ENCODE data around the gene RNU6-8.

The RNU6-8 gene

DNA sequence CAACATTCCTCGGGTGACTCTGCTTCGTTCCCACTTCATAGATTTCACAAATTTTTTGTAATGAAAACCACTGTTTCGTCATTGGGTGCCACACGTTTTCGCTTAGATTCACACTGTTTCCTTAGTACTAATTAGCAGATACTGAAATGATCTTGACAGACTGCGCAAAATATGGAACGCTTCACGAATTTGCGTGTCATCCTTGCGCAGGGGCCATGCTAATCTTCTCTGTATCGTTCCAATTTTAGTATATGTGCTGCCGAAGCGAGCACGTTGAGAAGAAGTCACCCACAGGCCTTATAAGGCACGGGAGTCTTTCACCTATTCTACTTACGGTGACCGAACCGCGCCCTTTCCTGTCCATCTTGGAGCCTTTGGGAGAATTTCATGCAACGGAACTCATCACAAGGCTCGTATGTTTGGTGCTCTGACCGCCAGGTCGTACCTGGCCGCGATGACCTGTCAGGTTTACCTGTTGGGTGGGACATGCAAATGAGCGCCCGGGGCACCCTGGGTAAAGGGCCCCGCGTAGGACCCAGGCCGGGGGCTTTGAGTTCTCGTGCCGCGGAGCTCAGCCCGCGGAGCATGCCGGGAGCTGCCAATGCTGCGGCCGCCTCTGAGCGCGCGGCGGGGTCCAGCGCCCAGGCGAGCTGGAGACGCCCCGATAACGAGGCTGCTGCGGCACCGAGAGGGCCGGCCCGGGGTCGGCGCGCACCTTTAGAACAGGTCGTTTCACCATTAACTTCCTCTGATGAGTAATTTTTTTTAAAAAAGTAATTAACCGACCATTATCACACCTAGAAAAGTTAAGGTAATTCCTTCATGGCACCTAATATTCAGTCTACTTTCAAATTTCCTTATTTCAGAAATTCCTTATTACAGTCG is at the start of gene RNU6-8:
Gene RNU6-8, minus strand, starts transcription at position 272 of the 885 bp plus-strand sequence.
- H3K9me3 ChIP-seq (ENCODE audit: control insufficient read depth, insufficient read depth, low read depth, low read length): no peaks in the 10 kb centered on the region
- no peaks in the 10 kb centered on the region for H3K36me3 ChIP-seq (ENCODE audit: control insufficient read depth, insufficient read depth, low read length)
- H3K27me3 ChIP-seq (ENCODE audit: control insufficient read depth, insufficient read depth, low read length): 0 out of 2 replicates have a peak, but pooled peaks cover 4% of the 10 kb centered on the region
- H3K4me3 ChIP-seq (ENCODE audit: low read depth, low read length): peak within 1 kb of the TSS; percentile 73
- H3K9ac ChIP-seq (ENCODE audit: low read length): peak within 1 kb of the TSS; percentile 99
- H3K27ac ChIP-seq (ENCODE audit: low read depth, low read length): peak within 1 kb of the TSS; percentile 99
- H3K4me1 ChIP-seq (ENCODE audit: control insufficient read depth, insufficient read depth, low read length): peaks cover 4% of the 10 kb centered on the region; the same call in 1 of the 2 replicates

DNA sequence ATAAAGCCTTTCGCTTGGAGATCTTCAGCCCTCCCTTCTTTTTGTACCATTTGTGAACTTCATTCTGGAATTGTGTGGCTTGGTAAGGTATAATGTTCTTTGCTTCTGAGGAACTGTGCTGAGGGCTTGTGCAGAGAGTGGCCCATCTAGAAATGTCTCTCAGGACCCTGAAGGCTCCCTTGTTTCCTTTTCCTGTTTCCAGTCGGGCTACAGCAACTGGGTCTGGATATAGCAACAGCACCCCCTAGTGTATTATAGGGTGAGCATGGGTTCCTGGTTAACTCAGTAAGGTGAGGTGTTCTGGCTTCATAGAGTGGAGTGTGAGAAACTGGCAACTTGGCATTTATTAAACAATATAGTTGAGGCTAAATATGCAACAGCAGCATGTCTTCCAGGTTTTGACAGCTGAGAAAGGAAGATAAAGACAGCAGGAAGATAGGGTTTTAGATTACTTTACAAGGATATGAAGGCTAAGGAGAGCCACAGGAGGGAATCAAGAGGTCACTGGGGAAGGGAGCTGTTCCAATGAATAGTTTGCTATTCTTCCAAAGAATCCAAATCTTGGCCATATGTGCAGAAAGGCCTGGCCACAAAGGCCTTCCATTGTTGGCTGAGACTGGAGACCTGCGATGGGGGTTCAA is 49.1 kb upstream of the RNU6-8 start:
- Histone ChIP-seq H3K4me3 (ENCODE audit: low read depth, low read length) (no peak overlapping the region), H3K4me1 (ENCODE audit: control insufficient read depth, insufficient read depth, low read length) (no peaks in the 10 kb centered on the region), H3K27ac (ENCODE audit: low read depth, low read length) (no peak overlapping the region), H3K27me3 (ENCODE audit: control insufficient read depth, insufficient read depth, low read length) (no peaks in the 10 kb centered on the region), H3K9ac (ENCODE audit: low read length) (no peak overlapping the region), H3K36me3 (ENCODE audit: control insufficient read depth, insufficient read depth, low read length) (no peaks in the 10 kb centered on the region), H3K9me3 (ENCODE audit: control insufficient read depth, insufficient read depth, low read depth, low read length) (no peaks in the 10 kb centered on the region)

DNA sequence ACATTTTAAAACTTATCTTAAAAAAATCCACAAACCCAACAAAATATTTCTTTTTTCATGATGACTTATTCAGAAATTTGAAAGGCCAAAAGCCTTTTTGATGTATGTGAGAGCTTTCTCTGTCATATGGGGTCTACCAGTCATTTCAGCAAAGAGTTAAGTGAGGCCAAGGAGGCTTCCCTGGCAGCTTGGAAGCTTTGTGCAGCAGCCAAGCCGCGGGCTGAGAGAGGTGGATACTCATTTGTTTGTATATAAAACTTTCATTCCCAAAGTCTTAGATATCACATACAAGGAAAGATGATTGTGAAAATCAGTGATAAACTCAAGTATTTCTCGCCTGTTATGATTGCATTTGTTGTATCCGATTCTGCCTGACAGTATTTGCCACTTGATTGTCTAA is 48.5 kb upstream of the RNU6-8 start:
- Histone ChIP-seq H3K4me1 (ENCODE audit: control insufficient read depth, insufficient read depth, low read length) (no peaks in the 10 kb centered on the region), H3K9me3 (ENCODE audit: control insufficient read depth, insufficient read depth, low read depth, low read length) (no peaks in the 10 kb centered on the region), H3K4me3 (ENCODE audit: low read depth, low read length) (no peak overlapping the region), H3K36me3 (ENCODE audit: control insufficient read depth, insufficient read depth, low read length) (no peaks in the 10 kb centered on the region), H3K9ac (ENCODE audit: low read length) (no peak overlapping the region), H3K27me3 (ENCODE audit: control insufficient read depth, insufficient read depth, low read length) (no peaks in the 10 kb centered on the region), H3K27ac (ENCODE audit: low read depth, low read length) (no peak overlapping the region)

DNA sequence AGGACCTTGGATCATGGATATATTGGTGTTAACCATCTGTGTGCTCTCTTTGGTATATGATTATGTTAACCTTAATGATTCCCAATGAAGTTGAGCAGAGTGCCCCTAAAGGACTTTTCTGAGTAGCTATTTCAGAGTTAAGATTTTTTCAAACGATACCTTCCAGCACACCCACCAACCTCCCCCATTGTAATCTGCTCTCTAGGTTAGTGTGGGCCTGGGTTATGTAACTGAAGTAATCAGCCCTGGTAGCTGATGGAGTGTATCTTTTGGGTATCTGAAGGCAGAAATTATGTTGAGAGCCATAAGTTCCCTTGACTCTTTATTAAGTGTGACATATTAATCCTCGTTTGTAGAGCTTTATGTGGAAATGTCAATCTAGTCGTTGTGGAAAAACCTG is 47.6 kb upstream of the RNU6-8 start:
- Histone ChIP-seq H3K27me3 (ENCODE audit: control insufficient read depth, insufficient read depth, low read length) (no peaks in the 10 kb centered on the region), H3K36me3 (ENCODE audit: control insufficient read depth, insufficient read depth, low read length) (no peaks in the 10 kb centered on the region), H3K9me3 (ENCODE audit: control insufficient read depth, insufficient read depth, low read depth, low read length) (no peaks in the 10 kb centered on the region), H3K4me1 (ENCODE audit: control insufficient read depth, insufficient read depth, low read length) (no peaks in the 10 kb centered on the region), H3K4me3 (ENCODE audit: low read depth, low read length) (no peak overlapping the region), H3K9ac (ENCODE audit: low read length) (no peak overlapping the region), H3K27ac (ENCODE audit: low read depth, low read length) (no peak overlapping the region)

DNA sequence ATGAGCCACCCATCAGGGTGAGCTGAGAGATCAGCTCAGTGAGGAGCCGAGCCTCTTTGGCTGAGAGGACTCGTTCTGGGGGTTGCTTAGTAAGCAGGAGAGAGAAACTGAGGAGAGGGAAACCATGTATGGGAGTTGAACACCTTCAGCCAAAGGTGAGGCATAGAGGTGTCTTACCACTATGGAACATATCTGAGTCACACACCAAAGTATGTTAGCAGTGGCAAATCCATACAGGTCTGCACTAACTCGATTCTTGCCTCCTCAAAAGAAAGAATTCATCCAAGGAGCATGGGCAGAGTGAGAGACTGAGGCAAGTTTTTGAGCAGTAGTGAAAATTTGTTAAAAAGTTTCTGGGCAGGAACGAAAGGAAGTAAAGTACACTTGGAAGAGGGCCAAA is 46.7 kb upstream of the RNU6-8 start:
- no peak overlapping the region for H3K4me3 ChIP-seq (ENCODE audit: low read depth, low read length)
- H3K9ac ChIP-seq (ENCODE audit: low read length): no peak overlapping the region
- H3K27ac ChIP-seq (ENCODE audit: low read depth, low read length): no peak overlapping the region
- no peaks in the 10 kb centered on the region for H3K36me3 ChIP-seq (ENCODE audit: control insufficient read depth, insufficient read depth, low read length)
- H3K4me1 ChIP-seq (ENCODE audit: control insufficient read depth, insufficient read depth, low read length): no peaks in the 10 kb centered on the region
- H3K27me3 ChIP-seq (ENCODE audit: control insufficient read depth, insufficient read depth, low read length): no peaks in the 10 kb centered on the region
- H3K9me3 ChIP-seq (ENCODE audit: control insufficient read depth, insufficient read depth, low read depth, low read length): no peaks in the 10 kb centered on the region

DNA sequence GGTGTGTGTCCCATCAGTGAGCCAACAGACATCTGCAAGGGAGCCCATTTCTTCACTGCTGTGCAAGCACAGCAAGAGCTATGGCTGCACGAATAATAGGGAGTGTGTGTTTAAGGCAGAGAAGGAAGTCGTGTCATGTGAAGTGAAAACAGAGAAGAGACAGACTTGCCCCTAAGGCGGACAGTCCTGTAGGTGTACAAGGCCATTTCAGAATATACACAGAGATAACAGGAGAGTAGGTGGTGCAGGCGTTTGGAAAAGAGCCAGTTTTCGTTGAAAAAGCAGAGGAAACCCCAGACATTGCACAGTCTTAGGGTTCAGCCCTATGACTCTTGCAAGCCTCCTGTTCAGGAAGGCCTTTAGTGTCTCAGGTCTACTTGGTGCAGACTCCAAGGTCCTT is 46.3 kb upstream of the RNU6-8 start:
- Histone ChIP-seq H3K4me3 (ENCODE audit: low read depth, low read length) (no peak overlapping the region), H3K9ac (ENCODE audit: low read length) (no peak overlapping the region), H3K27ac (ENCODE audit: low read depth, low read length) (no peak overlapping the region), H3K9me3 (ENCODE audit: control insufficient read depth, insufficient read depth, low read depth, low read length) (no peaks in the 10 kb centered on the region), H3K4me1 (ENCODE audit: control insufficient read depth, insufficient read depth, low read length) (no peaks in the 10 kb centered on the region), H3K36me3 (ENCODE audit: control insufficient read depth, insufficient read depth, low read length) (no peaks in the 10 kb centered on the region), H3K27me3 (ENCODE audit: control insufficient read depth, insufficient read depth, low read length) (no peaks in the 10 kb centered on the region)

DNA sequence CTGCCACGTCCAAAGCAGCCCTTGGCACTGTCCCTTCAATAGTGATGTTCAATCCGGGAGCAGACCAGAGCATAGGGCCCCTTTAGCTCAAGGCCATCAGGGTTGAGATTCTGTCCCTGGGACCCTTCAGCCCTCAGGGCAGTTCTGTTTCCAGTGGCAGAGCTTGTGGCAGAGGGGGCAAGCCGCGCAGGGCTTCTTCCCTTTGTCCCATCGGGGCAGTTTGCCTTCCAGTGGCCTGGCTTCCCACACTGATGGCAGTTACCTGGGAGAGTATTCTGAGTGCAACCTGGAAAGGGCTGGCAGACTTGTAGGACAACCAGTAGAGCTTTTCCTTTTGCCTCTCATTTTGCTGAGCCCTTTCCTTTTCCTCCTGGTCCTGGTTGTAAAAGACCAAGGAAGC is 43.7 kb upstream of the RNU6-8 start:
- Histone ChIP-seq H3K9ac (ENCODE audit: low read length) (no peak overlapping the region), H3K4me3 (ENCODE audit: low read depth, low read length) (no peak overlapping the region), H3K9me3 (ENCODE audit: control insufficient read depth, insufficient read depth, low read depth, low read length) (no peaks in the 10 kb centered on the region), H3K27ac (ENCODE audit: low read depth, low read length) (no peak overlapping the region), H3K36me3 (ENCODE audit: control insufficient read depth, insufficient read depth, low read length) (no peaks in the 10 kb centered on the region), H3K27me3 (ENCODE audit: control insufficient read depth, insufficient read depth, low read length) (no peaks in the 10 kb centered on the region), H3K4me1 (ENCODE audit: control insufficient read depth, insufficient read depth, low read length) (no peaks in the 10 kb centered on the region)

DNA sequence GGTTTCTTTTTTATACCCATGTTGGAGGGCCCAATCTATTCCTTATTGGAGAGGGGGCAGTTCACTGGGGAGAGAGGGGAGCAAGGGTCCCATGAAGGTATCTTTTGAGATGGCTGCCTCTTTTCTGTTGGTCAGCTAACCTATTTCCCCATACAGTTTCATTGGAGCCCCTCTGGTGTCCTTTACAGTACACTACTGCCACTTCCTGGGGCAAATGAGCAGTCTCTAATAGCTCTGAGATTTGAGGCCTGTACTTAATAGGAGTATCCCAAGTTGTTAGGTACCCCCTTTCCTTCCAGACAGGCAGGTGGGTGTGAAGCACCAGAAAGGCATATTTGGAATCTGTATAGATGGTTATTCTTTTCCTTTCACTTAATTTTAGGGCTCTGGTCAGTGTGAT is 41.3 kb upstream of the RNU6-8 start:
- Histone ChIP-seq H3K27me3 (ENCODE audit: control insufficient read depth, insufficient read depth, low read length) (no peaks in the 10 kb centered on the region), H3K27ac (ENCODE audit: low read depth, low read length) (no peak overlapping the region), H3K36me3 (ENCODE audit: control insufficient read depth, insufficient read depth, low read length) (no peaks in the 10 kb centered on the region), H3K4me1 (ENCODE audit: control insufficient read depth, insufficient read depth, low read length) (no peaks in the 10 kb centered on the region), H3K4me3 (ENCODE audit: low read depth, low read length) (no peak overlapping the region), H3K9ac (ENCODE audit: low read length) (no peak overlapping the region), H3K9me3 (ENCODE audit: control insufficient read depth, insufficient read depth, low read depth, low read length) (peaks cover 13% of the 10 kb centered on the region)

DNA sequence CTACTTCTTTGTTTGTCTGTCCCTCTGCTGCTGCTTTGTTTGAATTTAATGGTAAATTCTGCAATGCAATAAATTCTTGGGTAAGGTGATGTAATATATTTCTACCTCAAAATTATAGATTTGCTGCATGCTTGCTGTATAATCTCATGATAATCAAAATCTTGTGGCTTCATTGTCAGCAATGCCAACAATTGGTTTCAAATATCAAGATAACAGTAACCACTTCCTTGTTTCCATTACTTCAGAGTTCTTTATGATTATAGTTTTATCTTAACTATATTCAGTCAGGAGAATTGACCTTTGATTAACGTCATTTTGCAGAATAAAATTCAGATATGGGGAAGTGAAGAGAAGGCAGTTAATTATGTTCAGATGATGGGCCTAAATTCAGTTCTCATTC is 30.2 kb upstream of the RNU6-8 start:
- Histone ChIP-seq H3K27me3 (ENCODE audit: control insufficient read depth, insufficient read depth, low read length) (no peaks in the 10 kb centered on the region), H3K4me1 (ENCODE audit: control insufficient read depth, insufficient read depth, low read length) (no peaks in the 10 kb centered on the region), H3K4me3 (ENCODE audit: low read depth, low read length) (no peak overlapping the region)

DNA sequence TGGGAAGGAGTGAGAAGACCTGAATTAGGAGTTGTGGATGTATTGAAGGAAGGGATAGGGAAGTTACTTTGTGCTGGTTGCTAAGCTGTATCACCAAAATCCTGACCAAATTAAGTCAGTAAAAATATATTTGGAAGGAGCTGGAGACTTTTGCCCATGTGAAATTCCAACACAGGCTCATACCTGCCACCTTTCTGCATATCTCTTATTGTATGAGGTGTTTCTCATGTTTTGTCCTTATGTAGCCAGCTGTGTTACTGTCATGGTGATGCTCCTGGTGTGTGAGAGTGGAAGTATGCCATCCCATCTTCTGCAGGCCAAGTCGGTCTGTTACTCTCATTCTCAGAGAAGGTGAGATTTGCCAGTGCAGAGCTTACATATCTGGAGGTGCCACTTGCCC is 29.4 kb upstream of the RNU6-8 start:
- no peaks in the 10 kb centered on the region for H3K9me3 ChIP-seq (ENCODE audit: control insufficient read depth, insufficient read depth, low read depth, low read length)
- H3K27ac ChIP-seq (ENCODE audit: low read depth, low read length): no peak overlapping the region
- no peak overlapping the region for H3K4me3 ChIP-seq (ENCODE audit: low read depth, low read length)
- no peaks in the 10 kb centered on the region for H3K4me1 ChIP-seq (ENCODE audit: control insufficient read depth, insufficient read depth, low read length)
- H3K36me3 ChIP-seq (ENCODE audit: control insufficient read depth, insufficient read depth, low read length): no peaks in the 10 kb centered on the region
- H3K9ac ChIP-seq (ENCODE audit: low read length): no peak overlapping the region
- no peaks in the 10 kb centered on the region for H3K27me3 ChIP-seq (ENCODE audit: control insufficient read depth, insufficient read depth, low read length)

More for the DNA sequence above, 30.2 kb upstream of the RNU6-8 start:
- H3K9ac ChIP-seq (ENCODE audit: low read length): no peak overlapping the region
- H3K36me3 ChIP-seq (ENCODE audit: control insufficient read depth, insufficient read depth, low read length): no peaks in the 10 kb centered on the region
- no peak overlapping the region for H3K27ac ChIP-seq (ENCODE audit: low read depth, low read length)
- H3K9me3 ChIP-seq (ENCODE audit: control insufficient read depth, insufficient read depth, low read depth, low read length): no peaks in the 10 kb centered on the region

DNA sequence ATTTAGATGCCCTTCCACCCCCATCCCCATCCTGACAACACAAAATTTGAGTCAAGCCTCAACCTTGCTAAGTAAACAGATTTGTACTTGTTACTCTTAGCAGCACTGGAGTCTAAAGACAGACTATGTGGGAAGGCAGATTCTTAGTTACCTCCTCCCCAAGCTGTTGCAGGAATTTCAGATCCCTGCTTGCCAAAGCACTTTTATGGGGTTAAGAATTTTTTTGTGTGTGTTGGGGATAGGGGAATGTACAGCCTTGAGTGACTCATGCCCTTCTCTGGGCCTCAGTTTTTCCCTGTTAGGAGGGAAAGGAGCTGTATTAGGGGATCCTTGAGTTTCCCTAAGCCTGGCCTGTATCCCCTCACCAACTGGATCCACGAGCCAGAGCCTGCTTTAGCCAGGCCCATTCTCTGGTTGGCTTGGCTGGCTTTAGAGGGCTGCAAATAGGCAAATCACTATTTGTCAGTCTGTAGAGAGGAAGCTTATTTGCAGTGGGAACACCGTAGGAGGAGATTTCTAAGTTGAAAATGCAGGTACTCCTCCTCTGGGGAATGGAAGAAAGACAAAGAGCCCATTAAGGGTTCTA is 27.7 kb upstream of the RNU6-8 start:
- Histone ChIP-seq H3K9ac (ENCODE audit: low read length) (no peak overlapping the region), H3K4me1 (ENCODE audit: control insufficient read depth, insufficient read depth, low read length) (no peaks in the 10 kb centered on the region), H3K27ac (ENCODE audit: low read depth, low read length) (no peak overlapping the region), H3K4me3 (ENCODE audit: low read depth, low read length) (no peak overlapping the region), H3K36me3 (ENCODE audit: control insufficient read depth, insufficient read depth, low read length) (no peaks in the 10 kb centered on the region), H3K9me3 (ENCODE audit: control insufficient read depth, insufficient read depth, low read depth, low read length) (no peaks in the 10 kb centered on the region), H3K27me3 (ENCODE audit: control insufficient read depth, insufficient read depth, low read length) (no peaks in the 10 kb centered on the region)

Measured in HUES6 (cell line).